ENCODE results near the gene SPPL2A. TPM values are rescaled to one million over a fixed set of nuclear protein-coding genes. Genes with fewer than 3 reads are reported as not detected.

The SPPL2A gene
- total and polyA plus RNA-seq, 4 donors, result 67.5 to 135 (median 93.2) TPM

GRCh38 chr15:50798684-50799083 is 33.2 kb upstream of the SPPL2A start (continued):
- TF ChIP-seq FOXA1 (IDR thresholded peaks at IDR 0.05) (no peak), RXRA (IDR thresholded peaks at IDR 0.05) (no peak), SP1 (IDR thresholded peaks at IDR 0.05) (no peak), MAX (IDR thresholded peaks at IDR 0.05) (no peak), HNF4A (conservative IDR thresholded peaks at IDR 0.05) (no peak)

GRCh38 chr15:50797926-50798325 is 32.4 kb upstream of the SPPL2A start:
- H3K4me1 ChIP-seq (ENCODE audit: control insufficient read depth in 4 of 4, insufficient read depth in 4 of 4, low read length in 3 of 4), result no peaks in the 10 kb centered on the region
- no peaks in the 10 kb centered on the region for H3K9me3 ChIP-seq (ENCODE audit: control insufficient read depth in 4 of 4, low read length in 3 of 4)
- H3K27me3 ChIP-seq (ENCODE audit: control insufficient read depth in 4 of 4, insufficient read depth in 4 of 4, low read length in 3 of 4), result no peaks in the 10 kb centered on the region
- H3K27ac ChIP-seq (ENCODE audit: low read depth in 1 of 2, low read length in 2 of 2), result no peak overlapping the region
- H3K9ac ChIP-seq (ENCODE audit: low read depth in 1 of 2, low read length in 2 of 2), result no peak overlapping the region
- no peak overlapping the region for H3K4me3 ChIP-seq (ENCODE audit: low read depth in 1 of 3, low read length in 3 of 3)
- no peak for DNase-seq (ENCODE audit: low spot score)
- 87% methylated on average over 1 of the region's 1 CpG for WGBS
- H3K36me3 ChIP-seq (ENCODE audit: control insufficient read depth in 4 of 4, insufficient read depth in 3 of 4, low read depth in 1 of 4, low read length in 3 of 4), result no peaks in the 10 kb centered on the region
- TF ChIP-seq HNF4A (conservative IDR thresholded peaks at IDR 0.05) (no peak), CTCF (IDR thresholded peaks at IDR 0.05; ENCODE audit: low read depth, low read length, missing input control) (no peak), TAF1 (conservative IDR thresholded peaks at IDR 0.05) (no peak), FOXA1 (IDR thresholded peaks at IDR 0.05) (no peak), JUND (IDR thresholded peaks at IDR 0.05) (no peak)

- no peaks in the 10 kb centered on the region for H3K4me1 ChIP-seq (ENCODE audit: control insufficient read depth in 4 of 4, insufficient read depth in 4 of 4, low read length in 3 of 4)
- no peak overlapping the region for H3K9ac ChIP-seq (ENCODE audit: low read depth in 1 of 2, low read length in 2 of 2)
- 80% methylated on average over 4 of the region's 4 CpGs for WGBS
- H3K27me3 ChIP-seq (ENCODE audit: control insufficient read depth in 4 of 4, insufficient read depth in 4 of 4, low read length in 3 of 4), result no peaks in the 10 kb centered on the region
- no peaks in the 10 kb centered on the region for H3K9me3 ChIP-seq (ENCODE audit: control insufficient read depth in 4 of 4, low read length in 3 of 4)
- no peaks in the 10 kb centered on the region for H3K36me3 ChIP-seq (ENCODE audit: control insufficient read depth in 4 of 4, insufficient read depth in 3 of 4, low read depth in 1 of 4, low read length in 3 of 4)
- no peak overlapping the region for H3K4me3 ChIP-seq (ENCODE audit: low read depth in 1 of 3, low read length in 3 of 3)
- no peak overlapping the region for H3K27ac ChIP-seq (ENCODE audit: low read depth in 1 of 2, low read length in 2 of 2)
- no peak for TF ChIP-seq HNF4G (IDR thresholded peaks at IDR 0.05)
- no peak for TF ChIP-seq CTCF (IDR thresholded peaks at IDR 0.05; ENCODE audit: low read depth, low read length, missing input control)
- TF ChIP-seq MAX (IDR thresholded peaks at IDR 0.05), result no peak
- TF ChIP-seq REST (IDR thresholded peaks at IDR 0.05), result no peak
- no peak for TF ChIP-seq SP1 (IDR thresholded peaks at IDR 0.05)
- no peak for TF ChIP-seq HNF4A (conservative IDR thresholded peaks at IDR 0.05)
- no peak for TF ChIP-seq ATF3 (IDR thresholded peaks at IDR 0.05)
- no peak for DNase-seq (ENCODE audit: low spot score)
These were observed 26.0 kb upstream of the SPPL2A start for GRCh38 chr15:50791486-50791885.

Measured in liver (tissue), 9 donors.